Suprapubic skin (tissue), 4 donors: ENCODE data around the gene NDUFAF5. TPM values are rescaled to one million over a fixed set of nuclear protein-coding genes. Genes with fewer than 3 reads are reported as not detected.

Experiments used
- DNase-seq, 2 donors: peaks; one replicate each; pipeline ENCODE4 v3.0.0-alpha.2; 2019; ENCODE audit warnings: low spot score in 2 of 2
- H3K27ac ChIP-seq: fragments of 200-600 bp; sonication (generic); one replicate; pipeline ENCODE4 v1.5.1; 2019
- H3K27me3 ChIP-seq: fragments of 200-600 bp; sonication (generic); one replicate; pipeline ENCODE4 v1.5.1; 2019
- H3K36me3 ChIP-seq: fragments of 200-600 bp; sonication (generic); one replicate; pipeline ENCODE4 v1.5.1; 2019
- H3K4me1 ChIP-seq: fragments of 200-600 bp; sonication (generic); one replicate; pipeline ENCODE4 v1.5.1; 2019
- H3K4me3 ChIP-seq: fragments of 200-600 bp; sonication (generic); one replicate; pipeline ENCODE4 v1.5.1; 2019; ENCODE audit warnings: mild to moderate bottlenecking
- H3K9me3 ChIP-seq: fragments of 200-600 bp; sonication (generic); one replicate; pipeline ENCODE4 v1.5.1; 2019
- CTCF ChIP-seq, 2 donors: fragments of 200-600 bp in 1 of 2; fragments of 450-650 bp in 1 of 2; sonication (generic) in 1 of 2; IDR thresholded peaks; one replicate each; pipeline ENCODE4 v1.5.1; 2016 to 2019; ENCODE audit warnings: antibody characterized with exemption in 2 of 2, mild to moderate bottlenecking in 1 of 2, moderate library complexity in 1 of 2
- EP300 ChIP-seq: sonication (generic); formaldehyde crosslinking; IDR thresholded peaks from one replicate; pipeline ENCODE4 v1.6.1; 2017; ENCODE audit warnings: antibody characterized with exemption
- POLR2A ChIP-seq, 2 donors: fragments of 450-650 bp; IDR thresholded peaks; one replicate each; pipeline ENCODE4 v1.6.1; 2017; ENCODE audit warnings: antibody characterized with exemption in 2 of 2, mild to moderate bottlenecking in 2 of 2, moderate library complexity in 2 of 2
- POLR2AphosphoS5 ChIP-seq, 3 donors: sonication (generic); formaldehyde crosslinking; IDR thresholded peaks; one replicate each; pipeline ENCODE4 v1.6.1; 2017; ENCODE audit warnings: antibody characterized with exemption in 3 of 3
- WGBS: methylation state at CpG from one replicate; pipeline ENCODE4 v1.1.5; 2018; 5-methylcytosine and 5-hydroxymethylcytosine counted together
- total RNA-seq, 4 donors: library from RNA; depleted of rRNA; stranded (reverse); fragments of >200 nt; gene quantifications; one replicate each; pipeline ENCODE4 v1.1.0, GENCODE V29; 2016

The NDUFAF5 gene
- total RNA-seq, 4 donors from 2014 or later, result 5.3 to 47.9 (median 20.1) TPM

- Histone ChIP-seq H3K36me3 (peaks cover 20% of the 10 kb centered on the region), H3K9me3 (no peaks in the 10 kb centered on the region), H3K27me3 (no peaks in the 10 kb centered on the region), H3K4me1 (peaks cover 39% of the 10 kb centered on the region), H3K27ac (no peak overlapping the region), H3K4me3 (peak overlapping the region; percentile 84)
- TF ChIP-seq POLR2A (IDR thresholded peaks at IDR 0.05) (no peak), EP300 (no peak), CTCF (IDR thresholded peaks at IDR 0.05) (no peak), POLR2AphosphoS5 (IDR thresholded peaks at IDR 0.05) (no peak)
- 93% methylated on average over 13 of the region's 13 CpGs for WGBS
- DNase-seq, result no peak
These were observed 1.3 kb upstream of the NDUFAF5 start for GRCh38 chr20:13783528-13783927.

- Histone ChIP-seq H3K9me3 (no peaks in the 10 kb centered on the region), H3K36me3 (peaks cover 20% of the 10 kb centered on the region), H3K27me3 (no peaks in the 10 kb centered on the region), H3K27ac (peak overlapping the region; percentile 91), H3K4me3 (peak overlapping the region; percentile 84), H3K4me1 (peaks cover 39% of the 10 kb centered on the region)
- no peak for TF ChIP-seq EP300
- no peak for TF ChIP-seq CTCF (IDR thresholded peaks at IDR 0.05)
- no peak for TF ChIP-seq POLR2AphosphoS5 (IDR thresholded peaks at IDR 0.05)
- TF ChIP-seq POLR2A (IDR thresholded peaks at IDR 0.05), result no peak
- DNase-seq, result no peak
- WGBS, result under 1% methylated on average over 26 of the region's 26 CpGs
These were observed 446 bp upstream of the NDUFAF5 start for GRCh38 chr20:13784271-13784892.

- H3K36me3 ChIP-seq, result peaks cover 21% of the 10 kb centered on the region
- no peak overlapping the region for H3K27ac ChIP-seq
- H3K4me3 ChIP-seq, result peak overlapping the region; percentile 84
- no peaks in the 10 kb centered on the region for H3K27me3 ChIP-seq
- TF ChIP-seq POLR2A (IDR thresholded peaks at IDR 0.05) (no peak), EP300 (no peak), CTCF (IDR thresholded peaks at IDR 0.05) (no peak), POLR2AphosphoS5 (IDR thresholded peaks at IDR 0.05) (no peak)
- peaks cover 39% of the 10 kb centered on the region for H3K4me1 ChIP-seq
- 71% methylated on average over 8 of the region's 8 CpGs for WGBS
- DNase-seq, result no peak
- H3K9me3 ChIP-seq, result no peaks in the 10 kb centered on the region
These were observed 1.5 kb downstream of the NDUFAF5 start for GRCh38 chr20:13786143-13786828.

- Histone ChIP-seq H3K4me1 (peaks cover 38% of the 10 kb centered on the region), H3K36me3 (peaks cover 33% of the 10 kb centered on the region), H3K4me3 (no peak overlapping the region), H3K27ac (no peak overlapping the region), H3K27me3 (no peaks in the 10 kb centered on the region), H3K9me3 (no peaks in the 10 kb centered on the region)
- DNase-seq, result no peak
- WGBS, result 4% methylated on average over 1 of the region's 1 CpG
- TF ChIP-seq POLR2A (IDR thresholded peaks at IDR 0.05), result no peak
- peak; percentile 6 to 41 for TF ChIP-seq CTCF (IDR thresholded peaks at IDR 0.05)
These were observed 3.5 kb downstream of the NDUFAF5 start for GRCh38 chr20:13788167-13788834.

GRCh38 chr20:13790708-13791107, 5.9 kb downstream of the NDUFAF5 start:
- no peaks in the 10 kb centered on the region for H3K27me3 ChIP-seq
- H3K36me3 ChIP-seq, result peaks cover 57% of the 10 kb centered on the region
- no peak overlapping the region for H3K27ac ChIP-seq
- no peaks in the 10 kb centered on the region for H3K9me3 ChIP-seq
- no peak for DNase-seq
- H3K4me3 ChIP-seq, result no peak overlapping the region
- peaks cover 26% of the 10 kb centered on the region for H3K4me1 ChIP-seq
- TF ChIP-seq POLR2A (IDR thresholded peaks at IDR 0.05) (no peak), CTCF (IDR thresholded peaks at IDR 0.05) (no peak), EP300 (no peak), POLR2AphosphoS5 (IDR thresholded peaks at IDR 0.05) (no peak)
- WGBS, result 88% methylated on average over 2 of the region's 2 CpGs
